GM13976 (cell line): ENCODE results near the gene STUM.

ENCODE experiments used
- DNase-seq: peaks from one replicate; pipeline ENCODE4 v3.0.0; 2012; ENCODE audit warnings: low spot score
- in situ Hi-C: fragments of 300-500 bp; cut with MboI; formaldehyde crosslinking; loops from one replicate; pipeline ENCODE4 v1.12.0; 2022; ENCODE audit warnings: low sequenced_read_pairs, mixed read lengths, inconsistent platforms; ENCODE audit not compliant: unreplicated experiment
- TF ChIP-seq, protein P1 (sequence below): IDR thresholded peaks from 2 replicates; pipeline ENCODE4 v1.5.1; 2012; ENCODE audit warnings: borderline replicate concordance, mild to moderate bottlenecking; ENCODE audit not compliant: insufficient read depth; ENCODE audit errors: extremely low read depth, missing control alignments, control extremely low read depth

Gene STUM

DNA sequence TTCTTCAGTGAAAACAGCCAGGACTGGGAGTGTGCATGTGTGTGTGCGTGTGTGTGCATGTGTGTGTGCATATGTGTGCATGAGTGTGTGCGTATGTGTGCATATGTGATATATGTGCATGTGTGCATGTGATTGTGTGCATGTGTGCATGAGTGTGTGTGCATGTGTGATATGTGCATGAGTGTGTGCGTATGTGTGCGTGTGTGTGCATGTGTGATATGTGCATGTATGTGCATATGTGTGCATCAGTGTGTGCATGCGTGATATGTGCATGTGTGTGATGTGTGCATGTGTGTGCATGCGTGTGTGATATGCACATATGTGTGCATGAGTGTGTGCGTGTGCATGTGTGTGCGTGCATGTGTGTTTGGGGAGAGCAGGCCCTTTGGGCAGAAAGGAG, 100.7 kb downstream of the STUM start:
- TF ChIP-seq, protein P1, sequence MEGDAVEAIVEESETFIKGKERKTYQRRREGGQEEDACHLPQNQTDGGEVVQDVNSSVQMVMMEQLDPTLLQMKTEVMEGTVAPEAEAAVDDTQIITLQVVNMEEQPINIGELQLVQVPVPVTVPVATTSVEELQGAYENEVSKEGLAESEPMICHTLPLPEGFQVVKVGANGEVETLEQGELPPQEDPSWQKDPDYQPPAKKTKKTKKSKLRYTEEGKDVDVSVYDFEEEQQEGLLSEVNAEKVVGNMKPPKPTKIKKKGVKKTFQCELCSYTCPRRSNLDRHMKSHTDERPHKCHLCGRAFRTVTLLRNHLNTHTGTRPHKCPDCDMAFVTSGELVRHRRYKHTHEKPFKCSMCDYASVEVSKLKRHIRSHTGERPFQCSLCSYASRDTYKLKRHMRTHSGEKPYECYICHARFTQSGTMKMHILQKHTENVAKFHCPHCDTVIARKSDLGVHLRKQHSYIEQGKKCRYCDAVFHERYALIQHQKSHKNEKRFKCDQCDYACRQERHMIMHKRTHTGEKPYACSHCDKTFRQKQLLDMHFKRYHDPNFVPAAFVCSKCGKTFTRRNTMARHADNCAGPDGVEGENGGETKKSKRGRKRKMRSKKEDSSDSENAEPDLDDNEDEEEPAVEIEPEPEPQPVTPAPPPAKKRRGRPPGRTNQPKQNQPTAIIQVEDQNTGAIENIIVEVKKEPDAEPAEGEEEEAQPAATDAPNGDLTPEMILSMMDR, result no peak
- DNase-seq, result no peak
- in situ Hi-C loops, result loop anchor here (25.0 kb wide), 1 partner anchor 788 kb away; no protein-coding TSS in a partner anchor

DNA sequence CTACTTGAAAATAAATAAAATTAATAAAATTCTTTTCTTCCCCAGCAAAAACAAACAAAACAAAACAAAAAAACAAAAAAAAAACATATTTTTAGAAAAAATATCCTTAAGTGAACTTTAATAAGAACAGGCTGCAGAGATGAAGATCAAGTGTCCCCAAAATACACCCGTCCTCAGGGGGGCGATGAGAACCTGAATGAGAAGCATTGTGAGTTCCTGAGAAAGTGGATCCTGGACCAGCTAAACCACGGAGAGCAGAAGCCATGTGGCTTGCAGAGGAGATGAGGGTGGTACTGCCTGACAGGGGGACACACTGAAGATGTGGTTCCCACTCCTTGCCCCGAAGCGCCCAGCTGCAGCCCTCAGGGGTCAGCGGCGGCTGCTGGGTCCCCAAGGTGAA, 101.2 kb downstream of the STUM start:
- in situ Hi-C loops, result loop anchor here (25.0 kb wide), 1 partner anchor 788 kb away; no protein-coding TSS in a partner anchor
- TF ChIP-seq, protein P1, result no peak
- DNase-seq, result no peak

DNA sequence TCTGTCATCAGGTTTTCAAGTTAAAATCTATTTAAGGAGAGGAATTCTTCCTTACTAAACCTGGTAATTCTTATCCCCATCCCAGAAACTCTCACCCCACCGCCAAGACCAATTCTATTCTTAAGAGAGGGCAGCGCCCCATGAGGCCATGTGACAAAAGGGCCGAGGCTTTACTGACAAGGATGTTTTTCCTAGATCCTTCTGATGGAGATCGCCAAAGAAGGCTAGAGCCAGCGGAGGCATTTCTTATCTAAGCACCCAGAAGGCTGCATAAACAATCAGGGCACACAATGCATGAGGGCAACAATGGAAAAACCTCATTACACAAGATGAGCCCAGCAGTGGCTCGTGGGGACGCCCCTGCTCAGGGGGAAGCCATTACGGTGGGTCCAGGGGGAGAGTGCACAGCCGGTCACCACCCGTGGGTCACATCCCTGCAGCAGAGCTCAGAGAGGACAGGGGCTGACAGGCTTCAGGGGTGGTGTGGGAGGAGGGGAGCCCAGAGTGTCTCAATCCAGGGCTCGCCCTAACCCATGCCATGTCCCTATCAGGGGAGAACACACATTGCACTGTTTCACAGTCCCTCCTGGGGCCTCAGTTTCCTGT, 101.8 kb downstream of the STUM start:
- in situ Hi-C loops, result no loop called here
- no peak for DNase-seq
- TF ChIP-seq, protein P1, result no peak

DNA sequence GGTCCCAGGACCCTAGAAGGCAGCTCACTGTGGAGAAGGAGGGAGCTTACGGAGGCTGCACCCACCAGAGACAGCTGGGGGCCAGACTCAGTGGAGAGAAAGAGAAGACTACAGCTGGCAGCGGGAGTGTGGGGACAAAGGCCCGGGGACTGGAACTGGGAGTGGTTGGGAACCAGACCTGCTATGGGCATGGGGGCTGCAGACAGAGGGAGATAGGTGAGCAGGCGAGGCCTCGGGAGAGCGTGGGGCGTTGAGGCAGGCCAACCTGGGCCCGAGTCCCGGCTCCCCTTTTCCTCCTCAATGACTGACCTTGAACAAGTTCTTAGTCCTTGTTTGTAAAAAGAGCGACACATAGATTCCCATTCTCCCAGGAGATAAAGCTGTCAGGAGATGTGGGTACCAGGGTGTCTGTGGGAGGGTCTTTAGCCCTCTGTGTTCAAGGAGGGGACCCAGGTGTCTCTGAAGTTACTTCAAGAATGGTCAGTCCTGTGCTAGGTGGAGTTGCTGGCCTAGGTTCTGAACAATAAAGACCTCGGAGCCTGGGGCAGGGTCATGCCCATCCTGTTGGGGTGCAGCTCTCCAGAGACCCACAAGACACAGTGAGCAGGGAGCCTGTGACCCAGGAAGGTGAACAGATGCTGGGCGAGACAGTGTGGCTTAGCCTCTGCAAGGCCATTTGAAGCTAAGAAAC, 102.6 kb downstream of the STUM start:
- no peak for DNase-seq
- TF ChIP-seq, protein P1, result no peak
- in situ Hi-C loops, result no loop called here

DNA sequence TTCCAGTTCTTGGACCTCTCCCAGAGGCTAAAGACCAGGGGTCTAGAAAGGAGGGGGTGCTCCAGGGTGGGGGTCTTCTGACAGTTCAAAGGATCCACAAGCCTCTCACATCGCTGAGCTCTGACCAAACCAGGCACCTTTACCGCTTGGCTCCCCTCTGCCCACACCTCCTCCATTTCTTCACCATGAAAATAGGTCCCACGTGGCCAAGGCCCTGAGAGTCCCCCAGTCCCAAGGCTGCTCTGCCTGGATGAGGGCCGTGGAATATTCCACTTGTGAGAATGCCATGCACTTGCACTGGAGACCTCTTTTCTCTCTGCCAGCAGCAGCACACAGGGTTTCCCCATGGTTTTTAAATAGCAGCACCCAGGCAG, 103.2 kb downstream of the STUM start:
- no peak for DNase-seq
- in situ Hi-C loops, result no loop called here
- TF ChIP-seq, protein P1, result no peak

DNA sequence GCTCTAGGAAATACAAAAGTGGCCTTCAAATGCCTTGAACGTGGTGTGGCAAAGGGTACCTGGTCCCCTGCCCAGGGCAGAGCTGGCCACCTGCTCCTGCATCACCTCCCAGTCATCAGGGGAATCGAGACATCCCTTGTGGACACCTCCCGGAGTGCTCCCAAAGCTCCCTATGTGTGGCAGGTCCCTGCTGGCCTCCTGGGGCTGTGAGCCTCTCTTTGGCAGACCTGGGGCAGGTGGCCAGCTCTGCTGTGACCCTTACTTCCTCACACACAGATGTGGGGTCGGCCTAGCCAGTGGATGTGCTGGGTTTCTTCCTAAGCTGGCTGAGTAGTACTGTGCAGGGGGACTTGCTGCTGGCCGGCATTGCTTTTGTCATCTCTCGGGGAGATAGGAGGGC, 104.0 kb downstream of the STUM start:
- in situ Hi-C loops, result no loop called here
- TF ChIP-seq, protein P1, result no peak
- no peak for DNase-seq
